Measurements from ENCODE around the gene TAX1BP1.
"Not testable (repeated sequence)": the region's sequence is repeated elsewhere in the genome, so short reads cannot be mapped to it uniquely, and the experiment has no call there.

Gene TAX1BP1

DNA sequence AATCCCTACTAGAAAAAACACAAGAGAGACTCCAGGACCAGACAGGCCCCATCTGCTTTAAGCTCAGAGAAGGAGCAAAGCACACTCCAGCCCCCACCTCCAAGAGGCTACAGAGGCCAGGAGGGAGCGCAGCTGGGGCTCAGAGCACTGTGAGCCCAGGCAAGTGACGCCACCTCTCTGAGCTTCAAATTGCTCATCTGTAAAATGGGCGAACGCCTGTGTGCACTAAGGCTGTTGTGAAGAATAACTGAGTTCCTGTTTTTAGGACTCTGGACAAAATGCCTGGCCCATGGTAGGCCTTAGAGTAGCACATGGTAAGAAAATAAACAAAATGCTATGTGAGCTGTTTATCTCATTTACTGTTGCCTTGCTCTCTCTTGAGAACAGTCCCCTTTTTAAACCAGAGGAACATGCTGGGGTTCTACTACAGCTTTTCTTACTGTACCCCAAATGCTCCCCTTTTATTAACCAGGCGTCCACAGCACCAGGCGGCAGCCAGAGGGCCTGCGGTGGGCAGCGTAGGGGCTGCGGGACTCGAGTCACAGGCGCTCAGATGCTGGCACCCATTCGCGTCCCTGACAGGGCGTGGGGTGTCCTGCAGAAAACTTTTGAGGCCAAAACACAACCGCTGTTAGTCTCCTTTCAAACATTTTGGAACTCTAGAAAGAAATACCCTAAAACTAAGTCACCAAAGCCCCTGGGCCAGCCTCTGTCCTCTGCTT is 103.8 kb downstream of the TAX1BP1 start:
- DNase-seq (ENCODE audit: low spot score): no peak

DNA sequence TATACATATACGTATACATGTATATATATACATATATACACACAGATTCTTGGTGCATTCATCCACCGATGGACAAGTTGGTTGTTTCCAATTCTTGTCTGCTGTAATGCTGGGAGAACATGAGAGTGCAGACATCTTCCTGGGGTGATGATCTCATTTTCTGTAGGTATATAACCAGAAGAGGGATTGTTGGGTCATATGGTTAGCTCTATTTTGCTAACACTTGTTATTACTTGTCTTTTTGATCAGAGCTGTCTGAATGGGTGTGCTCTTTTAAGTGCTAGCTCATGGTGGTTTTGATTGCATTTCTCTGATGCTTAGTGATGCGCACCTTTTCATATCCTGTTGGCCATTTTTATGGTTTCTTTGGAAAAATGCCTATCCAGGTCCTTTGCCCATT is 106.4 kb downstream of the TAX1BP1 start:
- DNase-seq (ENCODE audit: low spot score): no peak

DNA sequence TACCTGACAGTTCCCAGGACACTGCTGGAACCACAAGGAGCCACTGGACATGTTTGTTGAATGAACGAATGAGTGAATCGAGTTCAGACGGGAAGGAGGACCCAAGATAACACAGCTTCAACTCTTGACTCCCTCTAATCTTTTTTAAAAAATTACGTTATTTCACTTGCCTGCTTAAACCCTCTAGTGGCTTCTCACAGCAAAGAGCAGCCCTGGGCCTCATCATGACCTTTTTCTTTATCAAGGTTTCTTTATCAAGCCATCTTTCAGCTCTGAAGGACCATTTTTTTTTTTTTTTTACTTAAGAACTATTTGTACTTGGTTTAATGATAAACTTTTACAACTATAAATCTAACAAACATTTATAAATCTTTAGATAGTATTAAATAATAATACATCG is 110.6 kb downstream of the TAX1BP1 start:
- DNase-seq (ENCODE audit: low spot score): no peak

- DNase-seq (ENCODE audit: low spot score): not testable (repeated sequence)
Measured at GRCh38 chr7:27856703-27857485, 116.9 kb downstream of the TAX1BP1 start.

- no peak for DNase-seq (ENCODE audit: low spot score)
Measured at GRCh38 chr7:27860800-27861199, 120.8 kb downstream of the TAX1BP1 start.

- no peak for DNase-seq (ENCODE audit: low spot score)
Measured at GRCh38 chr7:27861747-27862146, 121.8 kb downstream of the TAX1BP1 start.

- DNase-seq (ENCODE audit: low spot score): no peak
Measured at GRCh38 chr7:27863880-27864279, 123.9 kb downstream of the TAX1BP1 start.

DNA sequence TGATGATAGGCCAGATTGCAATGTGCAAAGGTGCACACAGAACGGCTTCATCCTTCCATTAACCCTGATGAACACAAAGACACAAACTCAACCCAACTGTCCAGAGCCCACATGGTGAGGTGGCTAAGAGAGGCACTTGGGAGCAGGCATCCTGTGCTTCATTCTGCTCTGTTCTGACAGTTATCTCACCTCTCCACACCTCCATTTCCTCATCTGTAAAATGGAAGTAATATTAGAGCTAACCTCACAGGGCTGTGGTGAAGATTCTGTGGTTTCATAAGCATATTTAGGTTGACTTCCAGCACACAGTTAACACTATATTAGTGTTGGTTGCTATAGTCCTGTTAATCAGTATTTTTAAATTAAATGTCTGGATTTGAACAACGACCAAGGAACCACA is 126.3 kb downstream of the TAX1BP1 start:
- DNase-seq (ENCODE audit: low spot score): no peak

DNA sequence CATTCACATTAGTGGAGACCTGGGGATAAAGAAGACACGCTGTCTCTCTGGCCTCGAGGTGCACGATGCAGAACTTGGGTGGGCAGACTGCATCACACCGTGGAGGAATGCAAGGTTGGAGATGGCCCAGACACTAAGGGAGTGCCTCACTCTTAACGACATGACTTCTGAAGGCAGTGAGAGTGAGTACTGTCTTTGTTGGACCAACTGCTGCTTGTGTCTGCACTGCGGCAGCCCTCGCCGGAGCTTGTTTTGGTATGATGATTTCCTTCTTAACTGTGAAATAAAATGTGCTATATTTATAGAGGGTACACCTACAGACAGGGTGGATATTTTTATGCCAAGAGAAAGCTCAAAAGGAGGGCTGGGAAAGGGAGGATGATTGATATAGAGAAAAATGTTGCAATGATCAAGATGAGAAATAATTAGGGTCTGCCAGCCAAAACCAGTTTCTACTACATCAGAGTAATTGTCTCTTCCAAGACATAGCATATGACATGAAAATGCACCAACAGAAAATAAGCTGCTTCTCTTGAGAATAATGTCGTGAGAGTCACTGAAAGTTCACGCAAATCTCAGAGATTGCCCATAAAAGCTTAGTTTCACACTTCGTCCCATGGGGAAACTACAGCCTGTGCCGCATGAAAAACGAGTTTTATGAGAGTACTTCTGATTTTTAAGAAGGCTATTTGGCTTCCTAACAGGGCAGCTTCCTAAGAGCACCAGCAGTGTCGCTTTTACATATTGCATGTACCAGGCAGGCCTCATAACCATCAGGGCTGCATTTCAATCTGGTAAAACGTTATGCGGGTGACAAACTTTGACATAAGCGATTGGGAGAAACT is 127.1 kb downstream of the TAX1BP1 start:
- no peak for DNase-seq (ENCODE audit: low spot score)

DNA sequence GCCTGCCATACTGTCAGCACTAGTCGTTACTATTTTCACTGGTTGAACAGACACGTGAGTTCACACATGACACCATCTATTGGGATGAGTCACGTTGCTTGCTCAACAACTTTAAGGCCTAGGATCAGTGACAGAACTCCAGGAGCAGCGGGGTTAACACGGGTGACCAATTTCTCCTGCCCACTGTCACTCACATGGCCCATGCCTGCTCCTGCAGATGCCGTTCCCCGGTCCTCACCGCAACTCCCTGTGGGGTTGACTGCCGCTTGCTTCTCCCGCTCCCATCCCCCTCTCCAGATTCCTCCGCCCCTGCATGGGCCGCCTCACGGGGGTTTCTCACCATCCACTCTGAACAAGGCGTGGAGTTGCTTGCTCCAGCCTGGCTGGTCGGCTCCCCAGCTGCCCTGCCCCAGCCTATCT is 128.2 kb downstream of the TAX1BP1 start:
- DNase-seq (ENCODE audit: low spot score): no peak

- DNase-seq (ENCODE audit: low spot score): no peak
Measured at GRCh38 chr7:27869056-27869455, 129.1 kb downstream of the TAX1BP1 start.

DNA sequence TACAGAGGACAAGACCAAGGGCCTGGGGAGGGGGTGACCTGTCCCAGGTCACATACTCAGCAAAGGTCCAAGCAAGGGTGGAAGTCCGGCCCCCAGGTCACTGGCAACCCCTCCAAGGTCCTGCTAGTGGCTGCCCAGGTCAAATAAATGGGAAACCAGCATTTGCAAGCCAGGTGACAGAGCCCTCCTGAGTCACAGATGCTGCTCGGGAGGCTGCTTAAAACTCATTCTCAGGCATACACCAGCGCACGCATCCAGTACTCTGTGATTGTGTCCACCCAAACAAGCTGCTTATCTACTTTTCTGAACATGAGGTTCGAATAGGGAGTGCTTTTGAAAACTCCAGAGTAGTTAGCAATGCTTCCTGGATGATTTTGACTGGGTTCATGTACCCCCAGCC is 130.6 kb downstream of the TAX1BP1 start:
- DNase-seq (ENCODE audit: low spot score): no peak

DNA sequence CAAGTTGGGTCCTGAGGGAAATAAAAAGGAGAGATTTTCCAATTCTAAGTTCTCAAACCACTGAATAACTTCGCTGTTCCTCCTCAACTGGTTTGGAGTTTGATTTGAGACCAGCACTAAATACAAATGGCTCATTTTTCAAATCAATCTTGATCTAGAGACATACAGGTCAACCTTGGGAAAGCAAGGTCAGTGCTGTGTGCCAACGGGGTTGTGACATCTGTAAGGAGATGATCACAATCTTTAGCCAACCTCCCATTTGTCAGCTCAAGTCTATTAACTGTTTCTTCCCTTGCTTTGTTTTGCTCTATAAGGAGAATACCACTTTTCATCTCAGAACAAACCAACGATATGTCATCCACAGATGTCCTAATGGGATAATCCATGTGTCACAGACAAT is 131.1 kb downstream of the TAX1BP1 start:
- DNase-seq (ENCODE audit: low spot score): no peak

DNA sequence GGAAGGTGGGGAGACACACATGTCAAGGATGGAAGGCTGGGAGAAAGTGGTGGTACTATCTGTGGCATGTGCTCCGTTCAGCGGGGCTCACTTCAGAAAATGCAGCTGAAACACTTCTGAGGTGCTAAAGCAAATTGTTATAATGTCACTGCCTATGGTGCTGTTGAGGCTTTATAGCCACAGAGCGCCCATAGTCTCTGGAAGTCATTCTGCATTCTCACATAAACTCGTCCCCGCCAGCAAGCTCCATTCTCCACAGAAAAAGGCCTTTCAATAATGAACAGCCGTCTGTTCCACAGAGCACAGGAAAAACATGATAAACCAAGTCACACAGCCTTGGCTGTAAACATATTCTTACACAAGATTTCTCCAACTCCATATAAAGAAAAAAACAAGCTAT is 131.9 kb downstream of the TAX1BP1 start:
- DNase-seq (ENCODE audit: low spot score): no peak

DNA sequence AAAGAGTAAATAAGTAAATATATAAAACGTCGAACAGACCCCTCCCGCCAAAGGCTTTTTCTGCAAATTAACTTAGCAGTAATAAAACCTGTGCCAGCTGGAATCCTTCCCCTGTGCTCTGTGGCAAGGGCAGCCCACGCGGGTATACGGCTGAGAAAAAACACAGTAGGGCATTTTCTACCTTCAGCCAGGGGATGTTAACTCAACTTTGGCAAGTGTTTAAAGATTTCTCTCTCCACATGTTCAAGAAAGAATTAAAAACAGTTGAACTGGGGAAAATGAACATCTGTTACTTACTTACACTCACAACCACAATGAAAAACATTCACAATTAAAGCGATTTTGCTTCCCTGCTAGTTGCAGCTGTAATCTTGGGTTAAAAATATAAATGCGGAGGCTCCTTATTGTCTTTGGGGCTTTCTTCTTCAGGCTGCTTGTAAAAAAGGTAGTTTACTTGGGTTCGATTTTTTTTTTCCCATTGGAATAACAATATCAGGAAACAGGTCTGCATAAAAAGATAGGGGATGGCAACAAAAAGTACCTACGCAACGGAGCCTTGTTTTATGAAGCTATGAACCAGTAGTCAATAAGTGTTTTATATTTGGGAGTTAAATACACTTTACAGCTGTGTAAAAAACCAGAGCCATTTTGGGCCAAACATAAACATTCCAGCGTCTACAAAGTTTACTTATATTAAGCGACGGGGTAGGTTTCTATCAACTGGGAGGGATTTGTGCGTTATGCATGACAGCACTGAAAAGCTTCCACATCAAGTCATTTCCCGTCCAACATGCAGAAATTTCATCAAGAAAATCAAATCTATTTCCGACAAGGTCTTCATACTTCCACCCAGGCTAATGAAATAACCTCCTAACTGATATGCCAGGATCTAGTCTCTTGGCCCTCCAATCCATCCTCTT is 132.7 kb downstream of the TAX1BP1 start:
- no peak for DNase-seq (ENCODE audit: low spot score)

- DNase-seq (ENCODE audit: low spot score): peak; percentile 35
Measured at GRCh38 chr7:27873981-27874957, 134.3 kb downstream of the TAX1BP1 start.

GRCh38 chr7:27875061-27875460 is 135.1 kb downstream of the TAX1BP1 start:
- DNase-seq (ENCODE audit: low spot score): no peak

DNA sequence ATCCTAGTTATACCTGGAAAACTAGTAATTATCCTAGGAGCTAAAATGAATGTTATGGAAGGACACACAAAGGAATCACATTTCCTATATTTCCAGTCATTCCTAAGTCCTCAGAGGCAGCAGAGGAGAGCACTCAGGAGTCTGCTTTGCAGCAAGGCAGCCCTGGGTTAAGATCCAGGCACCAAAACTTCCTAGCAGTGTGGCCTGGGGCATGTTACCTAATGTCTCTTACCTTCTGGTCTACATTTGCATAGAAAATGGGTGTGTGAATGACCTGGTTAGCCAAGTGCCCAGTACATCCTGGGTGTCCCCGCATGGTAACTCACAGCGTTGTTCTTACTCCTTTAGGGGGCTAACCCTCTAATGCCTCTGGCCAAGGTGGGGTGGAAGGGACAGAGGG is 135.9 kb downstream of the TAX1BP1 start:
- no peak for DNase-seq (ENCODE audit: low spot score)

- no peak for DNase-seq (ENCODE audit: low spot score)
Measured at GRCh38 chr7:27876756-27877155, 136.8 kb downstream of the TAX1BP1 start.
